ENCODE measurements around the gene PIGN.
"Not testable (repeated sequence)": the region's sequence is repeated elsewhere in the genome, so short reads cannot be mapped to it uniquely, and the experiment has no call there.

PIGN gene

DNA sequence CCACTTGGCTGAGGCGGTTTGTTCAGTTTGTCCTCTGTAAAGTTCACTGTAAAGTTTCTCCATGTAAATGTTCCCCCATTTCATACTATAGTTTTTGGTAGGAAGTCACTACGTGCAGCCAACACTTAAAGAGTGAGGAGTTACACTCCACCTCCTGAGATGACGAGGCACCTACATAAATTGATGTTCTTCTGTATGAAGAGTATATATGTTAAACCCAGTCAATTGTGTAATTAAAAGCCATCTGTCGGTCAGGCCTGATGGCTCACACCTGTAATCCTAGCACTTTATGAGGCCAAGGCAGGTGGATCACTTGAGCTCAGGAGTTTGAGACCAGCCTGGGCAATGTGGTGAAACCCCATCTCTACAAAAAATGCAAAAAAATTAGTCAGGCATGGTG, 7.6 kb downstream of the PIGN start:
- no peak for DNase-seq (ENCODE audit: low read depth in 3 of 3)

DNA sequence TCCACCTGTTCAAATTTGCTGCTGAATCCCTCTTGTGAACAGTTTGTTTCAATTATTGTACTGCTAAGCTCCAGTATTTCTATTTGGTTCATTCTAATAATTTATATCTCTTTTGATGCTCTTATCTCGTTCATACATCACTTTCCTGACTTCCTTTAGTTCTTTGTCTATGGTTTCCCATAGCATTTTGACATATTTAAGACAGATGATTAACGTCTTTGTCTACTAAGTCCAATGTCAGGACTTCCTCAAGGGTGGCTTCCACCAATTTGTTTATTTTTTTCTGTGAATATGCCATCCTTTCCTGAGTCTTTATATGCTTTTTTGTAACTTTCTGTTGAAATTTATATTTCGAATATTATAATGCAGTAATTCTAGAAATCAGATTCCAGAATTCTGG, 9.6 kb downstream of the PIGN start:
- no peak for DNase-seq (ENCODE audit: low read depth in 3 of 3)

DNA sequence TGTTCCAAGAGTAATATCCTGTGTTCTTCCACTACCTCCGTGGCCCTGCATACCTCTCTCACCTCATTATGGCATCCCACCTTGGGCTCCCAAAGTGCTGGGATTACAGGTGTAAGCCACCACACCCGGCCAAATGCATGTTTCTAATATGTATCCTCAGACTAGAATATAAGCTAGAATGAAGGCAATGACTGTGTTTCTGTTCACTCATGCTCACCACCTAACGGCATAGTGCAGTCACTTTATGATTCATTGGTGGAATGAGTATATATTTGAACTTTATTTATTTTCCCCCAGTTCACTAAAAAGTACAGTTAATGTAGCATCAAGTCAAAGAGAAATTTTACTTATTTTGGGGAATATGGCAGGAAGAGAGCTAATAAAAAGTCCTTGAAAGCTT, 11.3 kb downstream of the PIGN start:
- DNase-seq (ENCODE audit: low read depth in 3 of 3) = no peak

DNA sequence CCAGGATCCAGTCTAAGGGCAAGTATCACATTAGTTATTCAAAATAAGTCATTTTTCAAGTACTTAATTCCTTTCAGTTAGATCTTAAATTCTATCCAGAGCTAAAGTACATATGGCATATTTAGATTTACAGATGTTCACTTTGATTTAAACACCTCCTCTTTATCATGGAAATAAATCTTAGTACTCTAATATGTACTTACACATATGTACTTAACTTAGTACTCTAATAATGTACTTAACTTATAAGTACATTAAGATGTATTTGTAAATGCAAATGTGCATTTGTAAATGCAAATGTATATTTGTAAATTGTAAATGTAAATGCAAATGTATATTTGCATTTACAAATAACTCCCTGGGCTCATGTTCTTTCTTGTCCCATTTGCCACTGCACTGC, 14.6 kb downstream of the PIGN start:
- no peak for DNase-seq (ENCODE audit: low read depth in 3 of 3)

DNA sequence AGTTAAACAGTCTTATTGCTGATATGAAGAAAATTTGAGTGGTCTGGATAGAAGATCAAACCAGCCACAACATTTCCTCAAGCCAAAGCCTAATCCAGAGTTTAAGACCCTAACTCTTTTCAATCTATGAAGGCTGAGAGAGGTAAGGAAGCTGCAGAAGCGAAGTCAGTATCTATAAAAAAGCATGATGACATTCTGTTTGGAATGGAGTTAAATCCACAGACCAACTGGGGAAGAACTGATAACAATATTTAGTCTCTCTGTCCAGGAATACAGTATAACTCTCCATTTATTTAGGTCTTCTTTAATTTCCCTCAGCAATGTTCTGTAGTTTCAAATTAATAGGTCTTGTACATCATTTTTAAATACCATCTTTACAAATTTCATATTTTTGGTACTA, 16.0 kb downstream of the PIGN start:
- DNase-seq (ENCODE audit: low read depth in 3 of 3) = no peak

DNA sequence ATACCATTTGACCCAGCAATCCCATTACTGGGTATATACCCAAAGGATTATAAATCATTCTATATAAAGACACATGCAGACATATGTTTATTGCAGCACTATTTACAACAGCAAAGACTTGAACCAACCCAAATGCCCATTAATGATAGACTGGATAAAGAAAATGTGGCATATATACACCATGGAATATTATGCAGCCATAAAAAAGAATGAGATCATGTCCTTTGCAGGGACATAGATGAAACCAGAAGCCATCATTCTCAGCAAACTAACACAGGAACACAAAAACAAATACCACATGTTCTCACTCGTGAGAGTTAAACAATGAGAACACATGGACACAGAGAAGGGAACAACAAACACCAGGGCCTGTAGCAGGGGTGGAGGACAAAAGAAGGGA, 20.3 kb downstream of the PIGN start:
- DNase-seq (ENCODE audit: low read depth in 3 of 3) = not testable (repeated sequence)

DNA sequence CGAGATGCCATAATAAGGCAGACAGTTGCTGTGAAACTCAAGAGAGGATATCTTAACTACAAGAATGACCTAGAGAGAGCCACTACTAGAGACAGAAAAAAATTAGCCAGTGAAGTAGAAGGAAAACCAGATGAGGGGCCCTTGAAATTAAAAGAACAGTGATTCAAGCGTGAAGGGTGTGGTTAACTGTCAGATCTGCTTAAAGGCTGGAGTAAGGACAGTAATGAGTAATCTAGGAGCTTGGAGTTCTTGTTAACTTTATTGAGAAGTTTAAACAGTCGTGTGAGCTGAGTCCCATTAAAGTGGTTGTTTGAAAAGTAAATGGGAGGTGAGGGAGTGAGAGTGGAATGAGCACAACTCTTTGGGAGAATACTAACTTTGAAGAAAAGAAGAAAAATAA, 21.3 kb downstream of the PIGN start:
- DNase-seq (ENCODE audit: low read depth in 3 of 3) = no peak

DNA sequence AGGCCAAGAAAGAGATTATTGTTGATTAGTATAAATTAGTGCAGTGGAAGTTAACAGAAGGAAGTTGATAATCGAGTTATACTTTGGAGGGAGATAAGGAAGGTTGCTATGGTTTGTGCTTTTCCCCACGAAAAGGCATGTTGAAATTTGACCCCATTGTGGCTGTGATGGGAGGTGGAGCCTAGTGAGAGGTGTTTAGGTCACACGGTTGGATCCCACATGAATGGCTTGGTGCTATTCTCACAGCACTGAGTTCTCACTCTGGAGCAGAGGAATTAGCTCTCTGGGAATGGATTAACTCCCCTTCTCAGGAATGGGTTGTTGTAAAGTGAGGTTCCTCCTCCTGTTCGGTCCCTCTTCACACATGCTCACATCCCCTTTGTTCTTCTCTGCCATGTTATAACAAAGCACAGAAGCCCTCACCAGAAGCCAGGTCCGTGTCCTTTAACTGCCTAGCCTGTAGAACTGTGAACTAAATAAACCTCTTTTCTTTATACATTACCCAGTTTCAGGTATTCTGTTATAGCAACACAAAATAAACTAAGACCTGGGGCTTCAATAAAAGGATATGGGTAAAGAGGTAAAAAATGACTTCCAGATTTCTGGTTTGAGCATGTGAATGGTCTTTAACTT, 21.9 kb downstream of the PIGN start:
- DNase-seq (ENCODE audit: low read depth in 3 of 3) = no peak

DNA sequence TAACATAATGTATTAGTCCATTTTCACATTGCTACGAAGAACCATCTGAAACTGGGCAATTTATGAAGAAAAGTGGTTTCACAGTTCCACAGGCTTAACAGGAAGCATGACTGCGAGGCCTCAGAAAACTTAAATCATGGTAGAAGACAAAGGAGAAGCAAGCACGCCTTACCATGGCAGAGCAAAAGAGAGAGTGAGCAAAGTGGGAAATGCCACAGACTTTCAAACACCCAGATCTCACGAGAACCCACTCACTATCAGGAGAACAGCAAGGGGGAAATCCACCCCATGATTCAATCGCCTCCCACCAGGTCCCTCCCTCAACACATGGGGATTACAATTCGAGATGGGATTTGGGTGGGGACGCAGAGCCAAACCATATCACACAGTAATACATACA, 22.5 kb downstream of the PIGN start:
- DNase-seq (ENCODE audit: low read depth in 3 of 3) = no peak

DNA sequence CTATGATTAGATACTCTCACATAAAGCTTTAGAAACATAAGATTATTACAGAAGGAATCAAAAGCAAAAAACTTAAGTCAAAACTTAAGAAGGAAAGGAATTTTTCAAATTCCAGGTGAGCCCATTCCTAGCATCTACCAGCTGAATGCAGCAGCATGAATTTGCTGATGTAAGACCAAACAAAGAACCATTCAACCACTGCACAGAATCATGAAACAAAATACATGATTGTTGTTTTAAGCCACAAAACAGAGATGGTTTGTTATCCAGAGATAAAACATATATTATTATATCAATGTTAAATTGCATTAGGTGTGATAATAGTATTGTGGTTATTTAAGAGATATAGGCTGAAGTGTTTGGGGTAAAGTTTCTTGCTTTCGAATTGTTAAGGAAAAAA, 29.0 kb downstream of the PIGN start:
- no peak for DNase-seq (ENCODE audit: low read depth in 3 of 3)

DNA sequence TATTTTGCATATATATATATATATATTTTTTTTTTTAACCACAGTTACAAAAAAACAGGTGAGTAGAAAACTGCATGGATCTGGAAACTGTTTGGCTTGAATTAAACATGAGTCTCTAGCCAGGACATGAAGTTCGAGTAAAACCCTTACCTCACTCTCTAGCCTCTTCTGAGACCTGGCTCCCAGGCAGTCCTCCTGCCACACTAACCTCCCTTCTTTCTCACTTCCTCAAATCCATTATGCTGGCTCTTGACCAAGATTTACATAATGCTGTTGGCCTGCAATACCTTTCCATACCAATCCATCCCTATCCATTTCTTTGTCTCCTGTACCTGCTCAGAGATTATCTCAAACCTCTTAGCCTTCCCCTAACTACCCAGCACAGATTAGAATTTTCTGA, 34.0 kb downstream of the PIGN start:
- DNase-seq (ENCODE audit: low read depth in 3 of 3) = no peak

DNA sequence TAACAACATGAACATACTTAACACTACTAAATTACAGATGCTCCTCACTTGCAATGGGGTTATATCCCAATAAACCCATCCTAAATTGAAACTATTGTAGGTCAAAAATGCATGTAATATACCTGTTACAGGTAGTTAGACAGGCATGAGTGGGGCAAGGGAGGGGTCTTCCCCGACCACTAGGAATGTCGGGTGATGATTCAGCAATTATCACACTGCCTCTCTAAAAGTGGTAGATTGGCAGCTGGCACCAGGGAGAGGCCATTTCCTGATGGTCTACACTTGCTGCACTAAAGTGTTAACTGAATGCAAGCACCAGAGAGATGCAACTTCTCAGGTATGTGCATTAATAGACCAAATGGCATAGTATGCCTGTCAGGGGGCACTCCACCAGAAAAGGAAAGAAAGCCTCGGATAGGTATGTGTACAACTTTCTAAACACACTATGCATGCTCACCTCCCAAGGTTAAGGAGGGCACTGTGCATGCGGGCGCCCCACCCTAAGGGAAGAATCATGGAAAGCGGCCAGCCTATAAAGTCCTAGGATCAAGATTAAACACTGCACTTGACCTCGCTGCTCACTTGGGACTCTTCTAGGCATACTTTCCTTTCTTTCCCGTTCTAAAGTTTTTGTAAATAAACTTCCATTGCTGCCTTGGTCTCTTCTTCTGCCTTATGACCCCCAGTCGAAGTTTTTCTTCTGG, 35.6 kb downstream of the PIGN start:
- no peak for DNase-seq (ENCODE audit: low read depth in 3 of 3)

DNA sequence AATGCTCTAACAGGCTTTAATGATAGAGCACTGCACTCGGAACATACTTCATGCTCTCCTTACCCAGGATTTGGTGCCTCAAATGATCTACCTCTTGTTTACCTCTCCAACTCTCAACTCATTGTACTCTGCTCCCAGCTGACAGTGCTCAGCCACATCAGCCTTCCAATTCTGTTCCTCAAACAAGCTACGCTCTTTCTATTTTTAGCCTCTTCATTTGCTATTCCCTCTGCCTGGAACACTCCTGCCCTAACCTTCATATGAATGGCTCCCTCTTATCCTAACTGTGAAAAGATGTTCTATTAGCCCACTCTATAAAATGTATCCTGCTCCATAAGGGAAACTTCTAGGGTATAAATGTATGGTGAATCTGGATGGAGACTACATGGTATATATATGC, 42.5 kb downstream of the PIGN start:
- DNase-seq (ENCODE audit: low read depth in 3 of 3) = no peak

DNA sequence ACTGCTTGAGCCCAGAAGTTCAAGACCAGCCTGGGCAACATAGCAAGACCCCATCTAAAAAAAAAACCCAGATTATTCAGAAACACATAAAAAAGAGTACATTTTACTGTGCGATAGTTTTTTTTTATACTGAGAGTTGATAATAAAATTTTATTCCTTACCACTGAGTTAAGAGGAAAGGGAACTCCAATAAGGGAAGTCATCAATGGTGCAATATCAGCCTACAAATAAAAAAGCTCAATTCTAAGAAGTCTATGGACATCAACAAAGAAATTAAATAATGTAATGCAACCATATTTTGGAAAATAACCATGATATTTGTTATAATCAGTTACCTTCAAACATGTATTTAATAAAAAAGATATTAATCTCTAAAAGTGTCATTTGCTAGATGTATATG, 46.6 kb downstream of the PIGN start:
- DNase-seq (ENCODE audit: low read depth in 3 of 3) = no peak

DNA sequence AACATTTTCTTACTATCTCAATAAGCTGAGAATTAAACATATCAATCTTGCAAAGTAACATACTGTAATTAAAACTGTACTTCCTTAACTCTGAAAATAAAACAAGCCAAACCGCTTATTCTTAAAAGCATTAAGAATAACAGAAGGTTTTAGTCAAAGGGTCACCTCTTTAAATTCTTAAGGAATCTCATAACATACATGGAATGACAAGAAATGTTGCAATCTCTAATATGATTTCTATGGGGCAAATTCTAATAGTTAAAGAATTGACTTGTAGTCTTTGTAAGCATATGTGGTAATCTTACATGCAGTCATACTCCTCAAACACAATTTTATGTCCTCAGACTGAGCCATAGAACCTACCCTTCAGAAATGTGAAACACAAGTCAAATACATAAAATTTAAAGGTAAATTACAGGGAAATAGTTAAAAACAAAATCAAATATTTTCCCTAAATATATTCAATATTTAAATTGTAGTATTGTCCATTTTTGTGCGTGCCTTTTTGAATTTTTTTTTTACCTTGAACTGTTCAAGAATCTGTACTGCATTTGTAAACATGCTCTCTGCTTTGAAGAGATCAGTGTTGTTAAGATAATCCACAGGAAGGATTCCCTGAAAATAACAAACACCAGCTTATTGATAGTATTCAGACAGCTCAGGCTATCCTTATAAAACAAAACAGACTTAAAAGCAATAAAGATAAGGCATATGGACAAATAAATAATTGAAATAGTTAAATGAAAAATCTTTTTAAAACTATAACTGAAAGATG, 48.2 kb downstream of the PIGN start:
- DNase-seq (ENCODE audit: low read depth in 3 of 3) = no peak

DNA sequence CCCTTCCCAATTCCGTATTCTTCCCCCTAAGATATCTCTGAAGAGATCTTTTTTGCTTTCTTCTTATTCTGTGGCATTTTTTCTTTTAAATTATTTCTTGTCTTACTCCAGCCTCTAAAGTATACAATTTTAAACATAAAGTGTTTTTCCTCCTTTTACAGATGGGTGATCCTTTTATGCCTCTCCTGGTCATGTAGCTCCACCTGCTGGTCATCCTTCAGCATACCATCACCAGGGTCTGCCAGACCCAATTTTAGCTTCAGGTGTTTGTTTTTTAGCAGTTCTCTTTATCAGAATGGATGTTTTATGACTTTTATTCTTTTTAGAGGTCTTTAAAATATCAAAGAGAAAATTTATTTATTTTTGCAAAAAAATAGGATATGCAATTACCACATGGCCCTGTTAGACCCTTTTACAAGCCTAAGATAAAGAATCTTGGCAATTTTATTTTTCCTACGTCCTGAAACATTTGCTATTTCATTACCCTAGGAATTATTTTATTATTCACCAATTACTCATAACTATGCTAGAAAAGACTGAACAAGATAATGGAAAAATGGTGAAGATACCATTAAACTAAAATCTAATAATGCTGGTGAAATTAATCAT, 55.5 kb downstream of the PIGN start:
- DNase-seq (ENCODE audit: low read depth in 3 of 3) = peak; percentile 32 to 48 (median 44)

DNA sequence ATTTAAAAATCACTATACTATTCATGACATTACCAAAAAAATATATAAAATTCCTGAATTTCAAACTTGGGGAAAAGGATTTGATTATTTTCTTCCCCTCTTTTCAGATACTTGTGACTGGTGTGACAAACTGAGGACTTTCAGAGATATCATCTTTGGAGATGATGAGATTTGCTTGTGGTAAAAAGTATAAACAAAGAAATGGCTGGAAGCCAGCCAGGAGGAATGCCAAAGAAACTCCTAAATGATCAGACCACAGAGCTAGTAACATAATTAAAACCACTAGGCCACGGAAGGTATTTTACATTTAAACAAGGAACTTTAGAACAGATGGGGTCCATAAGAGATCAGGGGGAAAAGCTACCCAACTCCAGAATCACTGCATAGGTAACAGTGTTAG, 58.7 kb downstream of the PIGN start:
- DNase-seq (ENCODE audit: low read depth in 3 of 3) = no peak

DNA sequence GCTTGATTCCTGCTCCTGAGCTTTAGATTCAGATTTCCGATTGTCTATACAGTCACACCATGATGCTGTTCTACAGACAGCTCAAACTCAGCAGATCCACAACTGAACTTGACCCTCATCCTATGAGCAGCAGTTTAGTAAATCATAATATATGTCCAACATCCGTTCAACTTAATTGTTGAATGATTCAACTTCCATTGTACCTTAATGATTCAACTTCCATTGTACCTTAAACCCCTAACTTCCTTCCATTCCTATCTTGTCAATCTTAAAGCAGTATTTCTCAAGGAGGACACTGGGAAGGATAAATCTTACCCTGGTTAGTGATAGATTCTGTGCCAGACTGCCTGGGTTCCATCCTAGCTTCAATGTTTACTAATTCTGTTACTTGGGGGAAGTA, 60.1 kb downstream of the PIGN start:
- DNase-seq (ENCODE audit: low read depth in 3 of 3) = no peak

DNA sequence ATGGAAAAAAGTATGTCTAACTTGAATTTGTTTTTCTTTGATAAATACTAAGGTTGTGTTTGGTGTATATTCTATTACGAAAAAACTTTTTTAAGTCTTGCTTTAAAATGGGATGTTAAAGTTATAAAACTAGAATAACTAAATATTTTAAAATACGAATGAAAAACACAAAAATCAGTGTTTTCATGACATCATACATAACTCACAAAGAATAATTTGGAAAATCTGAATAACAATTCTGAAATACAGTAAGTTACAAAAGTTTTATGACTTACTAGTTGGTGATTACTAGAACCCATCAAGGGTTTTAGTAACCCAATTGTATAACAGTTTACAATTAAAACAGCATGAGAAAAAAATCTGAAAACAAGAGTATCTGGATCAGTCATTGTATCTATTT, 61.2 kb downstream of the PIGN start:
- DNase-seq (ENCODE audit: low read depth in 3 of 3) = no peak

DNA sequence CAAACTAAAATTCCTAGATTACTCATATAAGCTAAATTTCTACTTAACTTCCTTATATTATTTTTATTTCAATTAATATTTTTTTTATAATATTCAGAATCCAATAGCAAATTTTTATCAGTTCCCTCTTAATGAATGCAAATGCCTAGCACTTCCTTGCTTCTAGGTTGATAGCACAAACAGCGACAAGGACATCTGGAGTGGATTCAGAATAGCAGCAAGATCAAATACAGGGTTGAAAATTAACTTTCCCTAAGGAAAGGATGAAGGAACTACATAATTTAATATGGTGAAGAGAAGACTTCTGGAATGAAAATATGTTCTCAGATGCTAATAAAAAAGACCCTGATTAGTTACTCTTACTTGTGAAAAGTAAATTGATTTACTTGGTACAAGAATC, 64.5 kb downstream of the PIGN start:
- DNase-seq (ENCODE audit: low read depth in 3 of 3) = no peak

DNA sequence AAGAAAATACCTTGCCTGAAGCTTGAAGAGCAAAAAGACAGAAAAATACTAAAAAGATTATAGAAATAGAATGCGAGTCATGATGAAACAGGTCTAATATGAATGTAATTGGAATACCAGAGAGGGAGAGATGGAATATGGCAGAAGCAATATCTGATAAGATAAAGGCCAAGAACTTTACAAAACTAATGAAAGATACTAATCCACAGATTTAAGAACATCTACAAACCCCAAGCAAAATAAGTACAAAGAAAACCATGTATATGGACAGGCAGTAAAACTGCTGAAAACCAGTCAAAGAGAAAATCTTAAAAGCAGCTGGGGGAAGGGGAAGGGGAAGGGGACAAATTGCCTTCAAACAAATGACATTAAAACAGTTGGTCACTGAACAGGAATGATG, 67.0 kb downstream of the PIGN start:
- no peak for DNase-seq (ENCODE audit: low read depth in 3 of 3)

DNA sequence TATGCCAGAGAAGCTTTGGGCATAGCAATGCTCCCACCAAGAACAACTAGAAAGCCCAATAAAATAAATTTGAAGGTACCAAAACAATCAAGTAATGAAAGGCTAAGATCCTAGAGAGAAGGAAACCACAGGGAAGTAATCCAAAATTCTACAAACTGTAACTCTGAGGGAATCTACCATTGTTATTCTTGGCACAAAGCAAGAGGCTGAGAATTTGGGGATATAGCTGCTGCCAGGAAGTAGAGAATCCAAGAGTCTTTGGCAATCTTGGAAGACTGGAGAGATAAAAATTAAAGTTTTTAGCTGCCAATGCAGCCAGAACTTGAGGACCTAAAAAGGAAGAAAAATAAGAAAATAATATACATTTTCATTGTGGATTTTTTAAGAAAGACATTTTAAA, 68.5 kb downstream of the PIGN start:
- no peak for DNase-seq (ENCODE audit: low read depth in 3 of 3)

DNA sequence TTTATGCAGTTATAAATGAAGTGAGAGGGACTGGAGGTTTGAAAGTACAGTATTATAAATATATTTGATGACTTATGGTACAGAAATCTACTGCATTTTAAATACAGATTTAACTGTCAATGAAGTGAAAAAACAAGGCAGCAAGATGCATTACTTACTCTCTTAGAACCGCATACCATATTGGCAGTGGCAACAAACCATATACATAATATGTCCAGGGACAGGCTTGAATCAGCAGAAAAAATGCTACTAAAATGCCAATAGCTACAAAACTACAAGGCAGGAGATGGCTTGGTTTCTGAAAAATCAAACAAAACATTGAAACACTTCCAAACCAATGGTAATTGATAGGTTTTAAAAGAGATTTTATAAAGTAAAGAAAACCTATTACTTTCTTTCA, 77.2 kb downstream of the PIGN start:
- DNase-seq (ENCODE audit: low read depth in 3 of 3) = no peak

Measured in stimulated activated CD4-positive, alpha-beta T cell treated with anti-CD3 and anti-CD28 coated beads, TNF-alpha, amount 100 ng/mL, for 24 hours (primary cell).